Stimulated activated CD8-positive, alpha-beta memory T cell treated with anti-CD3 and anti-CD28 coated beads, Interleukin-7, amount 100 ng/mL, for 1 hour (primary cell): ENCODE data around the gene MRPS25.
A peak's percentile ranks its signal among the peaks of the same experiment; 100 is the strongest.

ENCODE experiments used
- DNase-seq, 2 donors: peaks; one replicate each; pipeline ENCODE4 v3.0.0-alpha.2; 2020; ENCODE audit warnings: low read depth in 2 of 2

The MRPS25 gene

GRCh38 chr3:15083252-15083651 is 18.1 kb upstream of the MRPS25 start:
- DNase-seq = no peak

GRCh38 chr3:15081960-15082664 is 17.0 kb upstream of the MRPS25 start:
- no peak for DNase-seq

GRCh38 chr3:15079091-15079490 is 14.0 kb upstream of the MRPS25 start:
- DNase-seq = no peak

GRCh38 chr3:15074500-15074899 is 9.4 kb upstream of the MRPS25 start:
- DNase-seq = no peak

GRCh38 chr3:15071699-15072098 is 6.6 kb upstream of the MRPS25 start:
- no peak for DNase-seq

- DNase-seq = no peak
These were observed 4.3 kb upstream of the MRPS25 start for GRCh38 chr3:15069441-15069840.

GRCh38 chr3:15066467-15066866 is 1.4 kb upstream of the MRPS25 start:
- no peak for DNase-seq

GRCh38 chr3:15065550-15066007 is 464 bp upstream of the MRPS25 start:
- DNase-seq = no peak

GRCh38 chr3:15064299-15064834 is 748 bp downstream of the MRPS25 start:
- DNase-seq = no peak

GRCh38 chr3:15063656-15064286 is 1.3 kb downstream of the MRPS25 start:
- no peak for DNase-seq

GRCh38 chr3:15063238-15063637 is 1.9 kb downstream of the MRPS25 start:
- DNase-seq = no peak

- DNase-seq = no peak
These were observed 5.1 kb downstream of the MRPS25 start for GRCh38 chr3:15060029-15060428.

- no peak for DNase-seq
These were observed 8.3 kb downstream of the MRPS25 start for GRCh38 chr3:15056676-15057404.

GRCh38 chr3:15055019-15055557 is 10.0 kb downstream of the MRPS25 start:
- peak in 1 of 2 donors; percentile 21 for DNase-seq

GRCh38 chr3:15053541-15053940 is 11.6 kb downstream of the MRPS25 start:
- no peak for DNase-seq

- no peak for DNase-seq
These were observed 12.5 kb downstream of the MRPS25 start for GRCh38 chr3:15052335-15053242.

GRCh38 chr3:15051531-15051930 is 13.6 kb downstream of the MRPS25 start:
- DNase-seq = no peak

GRCh38 chr3:15050405-15051092 is 14.6 kb downstream of the MRPS25 start:
- no peak for DNase-seq

- no peak for DNase-seq
These were observed 15.5 kb downstream of the MRPS25 start for GRCh38 chr3:15049584-15049983.

- DNase-seq = no peak
These were observed 19.4 kb downstream of the MRPS25 start for GRCh38 chr3:15045667-15046066.

- DNase-seq = no peak
These were observed 20.8 kb downstream of the MRPS25 start for GRCh38 chr3:15044326-15044725.
